GM20000 (cell line): ENCODE data around the gene KIAA0513.

Source experiments
- DNase-seq: peaks from one replicate; pipeline ENCODE4 v3.0.0; 2012; ENCODE audit warnings: low spot score
- TF ChIP-seq, protein P1 (sequence below): IDR thresholded peaks from 2 replicates; pipeline ENCODE4 v1.5.1; 2012; ENCODE audit warnings: mild to moderate bottlenecking, control low read depth; ENCODE audit errors: extremely low read depth, missing control alignments

Gene KIAA0513

DNA sequence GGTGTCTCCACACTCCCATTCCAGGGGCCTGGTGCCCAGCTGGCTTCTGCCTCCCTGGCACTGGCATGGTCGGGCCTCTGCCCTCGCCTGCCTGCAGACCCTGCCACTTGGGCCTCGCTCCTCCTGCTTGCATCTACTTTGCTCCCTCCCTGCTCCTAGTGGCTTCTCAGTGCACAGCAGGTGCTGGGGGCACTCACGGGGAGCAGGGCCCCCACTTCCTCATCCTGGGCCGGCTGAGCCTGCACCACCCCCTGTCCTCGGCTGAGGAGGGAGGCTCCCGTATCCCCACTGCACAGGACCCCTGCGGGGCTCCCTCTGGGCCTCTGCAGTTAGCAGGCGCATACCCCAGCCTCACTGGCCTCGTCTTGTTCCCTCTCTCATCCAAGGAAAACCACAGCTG, 49.4 kb downstream of the KIAA0513 start:
- no peak for DNase-seq
- TF ChIP-seq, protein P1, sequence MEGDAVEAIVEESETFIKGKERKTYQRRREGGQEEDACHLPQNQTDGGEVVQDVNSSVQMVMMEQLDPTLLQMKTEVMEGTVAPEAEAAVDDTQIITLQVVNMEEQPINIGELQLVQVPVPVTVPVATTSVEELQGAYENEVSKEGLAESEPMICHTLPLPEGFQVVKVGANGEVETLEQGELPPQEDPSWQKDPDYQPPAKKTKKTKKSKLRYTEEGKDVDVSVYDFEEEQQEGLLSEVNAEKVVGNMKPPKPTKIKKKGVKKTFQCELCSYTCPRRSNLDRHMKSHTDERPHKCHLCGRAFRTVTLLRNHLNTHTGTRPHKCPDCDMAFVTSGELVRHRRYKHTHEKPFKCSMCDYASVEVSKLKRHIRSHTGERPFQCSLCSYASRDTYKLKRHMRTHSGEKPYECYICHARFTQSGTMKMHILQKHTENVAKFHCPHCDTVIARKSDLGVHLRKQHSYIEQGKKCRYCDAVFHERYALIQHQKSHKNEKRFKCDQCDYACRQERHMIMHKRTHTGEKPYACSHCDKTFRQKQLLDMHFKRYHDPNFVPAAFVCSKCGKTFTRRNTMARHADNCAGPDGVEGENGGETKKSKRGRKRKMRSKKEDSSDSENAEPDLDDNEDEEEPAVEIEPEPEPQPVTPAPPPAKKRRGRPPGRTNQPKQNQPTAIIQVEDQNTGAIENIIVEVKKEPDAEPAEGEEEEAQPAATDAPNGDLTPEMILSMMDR: no peak

DNA sequence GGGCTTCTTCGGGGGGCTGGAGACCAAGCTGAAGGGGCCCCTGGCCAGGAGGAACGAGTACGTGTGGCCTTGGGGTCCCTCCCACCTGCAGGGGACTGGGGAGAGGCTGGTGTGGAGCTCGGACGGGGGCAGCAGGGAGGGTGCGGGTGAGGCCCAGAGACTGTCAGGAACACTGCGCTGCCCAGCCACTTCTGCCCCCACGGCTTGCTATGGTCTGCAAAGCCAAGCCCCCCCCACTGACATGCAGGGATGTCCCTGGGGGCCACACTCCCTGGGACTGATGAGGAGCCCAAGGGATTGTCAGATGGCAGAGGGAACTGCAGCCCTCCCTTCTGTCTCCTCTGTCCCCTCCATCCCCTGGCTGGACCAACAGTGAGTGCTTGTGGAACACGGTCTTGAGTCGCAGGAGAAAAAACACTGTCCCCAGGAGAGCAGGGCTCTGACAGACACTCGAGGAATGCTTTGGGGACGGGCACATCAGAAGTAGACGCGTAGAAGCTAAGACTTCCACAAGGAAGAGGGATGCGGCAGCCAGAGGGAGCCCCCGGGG, 50.1 kb downstream of the KIAA0513 start:
- no peak for DNase-seq
- TF ChIP-seq, protein P1: no peak

DNA sequence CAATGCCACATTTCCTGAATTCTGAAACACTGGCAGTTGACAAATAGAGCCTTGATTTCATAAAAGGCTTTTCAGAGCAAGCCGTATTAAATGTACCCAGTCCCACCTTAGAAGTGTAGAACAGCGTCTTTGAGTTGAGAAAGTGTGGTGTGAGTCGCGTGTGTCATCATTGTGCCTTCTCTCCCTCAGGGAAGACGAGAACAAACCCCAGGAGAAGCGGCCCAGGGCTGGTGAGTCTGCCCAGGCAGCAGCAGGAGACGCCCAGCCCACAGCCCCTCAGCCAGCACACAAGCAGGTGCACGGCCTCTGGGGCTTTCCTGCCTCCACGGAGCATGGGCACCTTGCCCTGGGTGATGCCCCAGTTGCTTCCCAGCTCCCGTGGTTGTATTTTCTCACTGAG, 50.6 kb downstream of the KIAA0513 start:
- no peak for DNase-seq
- TF ChIP-seq, protein P1: no peak

DNA sequence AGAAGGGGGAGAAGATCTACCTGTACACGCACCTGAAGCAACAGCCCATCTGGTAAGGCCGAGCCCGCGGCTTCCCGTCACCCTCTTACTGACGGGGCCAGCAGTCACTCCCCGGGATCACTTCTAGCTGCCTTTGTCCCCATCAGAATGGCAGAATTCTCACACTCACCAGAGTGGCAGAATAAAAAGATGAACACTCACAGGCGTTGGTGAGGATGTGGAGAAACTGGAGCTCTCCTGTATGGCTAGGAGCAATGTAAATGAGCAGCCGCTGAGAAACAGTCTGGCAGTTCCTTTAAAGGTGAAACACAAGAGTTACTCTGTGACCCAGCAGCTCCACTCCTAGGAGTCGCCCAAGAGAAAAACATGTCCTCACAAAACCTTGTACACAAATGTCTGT, 51.4 kb downstream of the KIAA0513 start:
- TF ChIP-seq, protein P1: no peak
- DNase-seq: no peak

- DNase-seq: no peak
- TF ChIP-seq, protein P1: no peak
Observed at GRCh38 chr16:85079785-85080570, 52.4 kb downstream of the KIAA0513 start.

- TF ChIP-seq, protein P1: no peak
- no peak for DNase-seq
Observed at GRCh38 chr16:85081038-85081437, 53.4 kb downstream of the KIAA0513 start.

GRCh38 chr16:85081765-85082164, 54.2 kb downstream of the KIAA0513 start:
- TF ChIP-seq, protein P1: no peak
- DNase-seq: no peak
